SJSA1 (cell line): Measurements from ENCODE around the gene SUPT4H1. TPM values are rescaled to one million over a fixed set of nuclear protein-coding genes. Genes with fewer than 3 reads are reported as not detected.

Experiments used
- DNase-seq, 2 experiments: peaks; one replicate each; pipeline ENCODE4 v3.0.0-alpha.2; 2015 to 2020; ENCODE audit warnings: low spot score in 2 of 2, low read depth in 1 of 2
- H3K27ac ChIP-seq: fragments of 250-450 bp; sonication (Bioruptor Pico); 2 replicates; pipeline ENCODE4 v1.5.1; 2020; ENCODE audit warnings: mild to moderate bottlenecking, moderate library complexity
- H3K27me3 ChIP-seq: fragments of 250-450 bp; sonication (Bioruptor Pico); replicated peaks from 2 replicates; pipeline ENCODE4 v1.5.1; 2020; ENCODE audit warnings: mild to moderate bottlenecking, moderate library complexity
- H3K36me3 ChIP-seq: fragments of 250-450 bp; sonication (Bioruptor Pico); 2 replicates; pipeline ENCODE4 v1.5.1; 2020; ENCODE audit warnings: mild to moderate bottlenecking
- H3K4me1 ChIP-seq: fragments of 250-450 bp; sonication (Bioruptor Pico); replicated peaks from 2 replicates; pipeline ENCODE4 v1.6.1; 2021; ENCODE audit warnings: mild to moderate bottlenecking
- H3K4me3 ChIP-seq: fragments of 250-450 bp; sonication (Bioruptor Pico); 2 replicates; pipeline ENCODE4 v1.5.1; 2020; ENCODE audit warnings: mild to moderate bottlenecking
- H3K9me3 ChIP-seq: fragments of 250-450 bp; sonication (Bioruptor Pico); replicated peaks from 2 replicates; pipeline ENCODE4 v1.5.1; 2020; ENCODE audit warnings: mild to moderate bottlenecking
- total RNA-seq: library from RNA; depleted of rRNA; stranded (reverse); fragments of >200 nt; shearing (Covaris generic); gene quantifications from 2 replicates; pipeline ENCODE4 v1.2.3, GENCODE V29; 2014

SUPT4H1 gene
- total RNA-seq, 1 experiment from 2014 or later: 81.0 TPM

DNA sequence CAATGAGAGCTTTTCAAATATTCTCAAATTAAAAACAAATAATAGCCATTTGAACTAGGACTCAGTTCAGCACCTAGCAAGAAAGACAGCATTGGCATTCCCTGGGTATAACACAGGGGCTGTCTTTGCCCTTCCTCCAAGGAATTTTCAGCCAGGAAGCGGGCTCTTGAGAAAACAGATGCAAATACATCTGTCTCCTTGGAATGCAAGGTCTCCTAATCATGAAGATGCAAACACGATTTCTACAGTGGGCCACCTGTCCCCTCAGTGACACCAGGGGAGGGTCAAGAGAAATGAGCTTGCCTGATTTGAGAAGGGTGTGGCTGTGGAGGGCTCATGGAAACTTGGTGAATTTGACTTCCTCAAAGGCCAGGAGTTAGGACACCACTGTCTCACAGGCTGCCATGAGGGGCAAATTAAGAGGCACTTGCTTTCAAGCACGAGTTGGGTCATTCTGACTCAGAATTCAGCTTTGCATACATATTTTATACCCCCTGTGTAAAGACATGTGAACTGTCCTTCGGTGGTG, 24.5 kb upstream of the SUPT4H1 start:
- no peaks in the 10 kb centered on the region for H3K36me3 ChIP-seq
- H3K27ac ChIP-seq: no peak overlapping the region
- peaks cover 28% of the 10 kb centered on the region for H3K27me3 ChIP-seq
- DNase-seq: no peak
- H3K9me3 ChIP-seq: no peaks in the 10 kb centered on the region
- H3K4me1 ChIP-seq: no peaks in the 10 kb centered on the region
- no peak overlapping the region for H3K4me3 ChIP-seq

DNA sequence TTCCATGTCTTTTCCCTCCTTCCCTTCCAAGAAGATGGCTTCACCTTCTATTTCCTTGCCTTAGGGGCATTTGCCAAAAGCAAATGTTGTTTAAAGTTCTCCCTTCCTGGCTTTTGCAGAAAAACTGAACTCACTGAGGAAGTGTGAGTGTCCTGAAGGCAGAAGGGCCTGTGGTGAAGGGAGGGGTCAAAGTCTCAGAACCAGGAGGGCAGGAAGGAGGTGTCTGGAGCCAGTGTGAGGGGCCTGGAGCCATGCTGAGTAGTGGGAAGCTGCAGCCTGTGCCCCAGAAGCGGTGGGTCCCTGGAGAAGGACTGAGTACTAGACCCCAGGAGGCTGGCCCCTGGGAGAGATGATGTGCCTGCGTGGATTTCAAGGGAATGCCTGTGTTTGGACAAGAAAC, 23.8 kb upstream of the SUPT4H1 start:
- no peaks in the 10 kb centered on the region for H3K9me3 ChIP-seq
- no peaks in the 10 kb centered on the region for H3K4me1 ChIP-seq
- no peaks in the 10 kb centered on the region for H3K36me3 ChIP-seq
- peaks cover 27% of the 10 kb centered on the region for H3K27me3 ChIP-seq
- DNase-seq: no peak
- H3K27ac ChIP-seq: no peak overlapping the region
- no peak overlapping the region for H3K4me3 ChIP-seq

DNA sequence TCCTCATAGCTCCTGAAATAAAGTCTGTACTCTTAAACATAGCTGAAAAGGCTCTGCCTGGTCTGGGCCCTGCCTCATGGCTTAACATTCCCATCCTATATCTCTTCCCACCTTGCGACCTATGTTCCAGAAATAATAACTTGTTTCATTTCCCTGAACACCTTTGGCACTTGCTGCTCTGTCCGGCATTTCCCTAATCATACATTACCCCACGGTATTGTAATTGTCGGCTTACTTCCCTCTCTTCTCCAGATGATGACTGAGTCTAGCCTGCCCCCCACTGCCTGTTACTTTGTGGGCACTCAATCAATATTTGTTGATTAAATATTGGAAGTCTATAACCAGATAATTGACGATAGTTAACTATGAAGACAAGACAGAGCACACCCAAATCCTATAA, 23.3 kb upstream of the SUPT4H1 start:
- Histone ChIP-seq H3K4me3 (no peak overlapping the region), H3K4me1 (no peaks in the 10 kb centered on the region), H3K36me3 (no peaks in the 10 kb centered on the region), H3K27me3 (peaks cover 23% of the 10 kb centered on the region), H3K27ac (no peak overlapping the region), H3K9me3 (no peaks in the 10 kb centered on the region)
- DNase-seq: no peak

DNA sequence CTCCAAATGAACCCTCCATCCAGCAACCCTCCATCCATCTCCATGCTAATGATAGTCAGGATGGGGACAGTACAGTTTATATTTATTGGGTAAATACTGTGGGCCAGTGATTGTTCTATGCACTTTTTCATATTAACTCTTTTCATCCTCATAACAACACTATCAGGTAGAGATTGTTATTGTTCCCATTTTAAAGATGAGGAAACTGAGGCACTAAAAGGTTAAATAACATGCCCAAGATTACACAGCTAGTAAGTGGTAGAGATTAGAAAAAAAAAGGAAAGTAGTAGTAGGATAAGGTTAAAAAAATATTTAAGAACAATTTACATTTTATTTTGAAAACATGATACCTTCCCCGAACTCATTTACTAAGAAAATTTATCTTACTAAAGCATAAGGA, 21.9 kb upstream of the SUPT4H1 start:
- Histone ChIP-seq H3K27me3 (peaks cover 15% of the 10 kb centered on the region), H3K27ac (no peak overlapping the region), H3K9me3 (no peaks in the 10 kb centered on the region), H3K36me3 (no peaks in the 10 kb centered on the region), H3K4me1 (no peaks in the 10 kb centered on the region), H3K4me3 (no peak overlapping the region)
- DNase-seq: no peak

DNA sequence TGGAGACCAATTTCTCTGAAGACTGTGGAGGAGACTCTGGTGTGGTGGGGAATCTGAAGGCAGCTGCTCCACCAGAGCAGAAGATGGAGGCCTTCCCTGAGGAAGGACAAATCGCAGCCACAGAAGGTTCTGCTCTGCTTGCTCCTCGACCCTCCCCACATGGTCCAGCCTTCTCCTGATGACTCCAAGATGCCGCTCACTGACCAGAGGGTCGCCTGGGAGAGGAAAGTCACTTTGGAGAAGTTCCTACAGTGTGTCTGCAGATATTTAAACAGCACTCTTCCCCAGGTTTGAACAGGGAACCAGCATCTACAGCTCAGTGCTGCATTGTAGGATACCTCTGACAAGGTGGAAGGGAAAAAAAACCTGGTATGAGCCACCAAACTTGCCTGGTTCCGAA, 21.0 kb upstream of the SUPT4H1 start:
- no peak for DNase-seq
- Histone ChIP-seq H3K36me3 (no peaks in the 10 kb centered on the region), H3K27ac (no peak overlapping the region), H3K4me1 (no peaks in the 10 kb centered on the region), H3K9me3 (no peaks in the 10 kb centered on the region), H3K27me3 (peaks cover 20% of the 10 kb centered on the region), H3K4me3 (no peak overlapping the region)

DNA sequence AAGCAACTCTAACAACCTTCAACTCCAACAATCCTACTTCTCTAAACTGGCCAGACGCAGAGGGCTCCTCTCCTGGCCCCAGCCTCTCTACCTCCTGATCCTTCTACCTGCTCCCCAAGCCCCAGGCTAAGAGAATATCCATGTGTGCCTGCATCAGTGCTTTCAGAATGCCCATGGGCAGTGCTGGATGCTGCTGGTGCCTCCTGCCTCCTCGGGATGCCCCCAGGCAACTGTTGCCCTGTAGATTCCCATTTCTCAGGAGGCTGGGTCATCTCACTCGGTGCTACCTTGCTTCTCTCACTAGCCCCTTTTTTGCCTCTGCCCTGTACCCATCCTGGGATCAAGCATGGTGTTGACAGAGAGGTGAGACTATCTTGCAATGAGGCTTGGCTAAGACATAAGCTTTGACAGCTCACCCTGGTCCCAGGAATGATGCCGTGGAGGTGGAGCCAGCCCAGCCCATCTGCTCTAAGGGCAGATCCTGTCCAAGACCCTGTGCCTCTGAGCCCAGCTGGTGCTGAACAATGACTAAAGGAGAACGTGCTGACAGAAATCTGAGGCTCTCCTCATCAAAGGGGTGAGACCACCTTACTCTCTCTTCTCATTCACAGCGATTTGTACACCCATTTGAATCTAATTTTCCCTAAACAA, 19.4 kb upstream of the SUPT4H1 start:
- Histone ChIP-seq H3K27me3 (peaks cover 31% of the 10 kb centered on the region), H3K27ac (no peak overlapping the region), H3K9me3 (no peaks in the 10 kb centered on the region), H3K4me1 (no peaks in the 10 kb centered on the region), H3K4me3 (no peak overlapping the region), H3K36me3 (no peaks in the 10 kb centered on the region)
- DNase-seq: no peak

DNA sequence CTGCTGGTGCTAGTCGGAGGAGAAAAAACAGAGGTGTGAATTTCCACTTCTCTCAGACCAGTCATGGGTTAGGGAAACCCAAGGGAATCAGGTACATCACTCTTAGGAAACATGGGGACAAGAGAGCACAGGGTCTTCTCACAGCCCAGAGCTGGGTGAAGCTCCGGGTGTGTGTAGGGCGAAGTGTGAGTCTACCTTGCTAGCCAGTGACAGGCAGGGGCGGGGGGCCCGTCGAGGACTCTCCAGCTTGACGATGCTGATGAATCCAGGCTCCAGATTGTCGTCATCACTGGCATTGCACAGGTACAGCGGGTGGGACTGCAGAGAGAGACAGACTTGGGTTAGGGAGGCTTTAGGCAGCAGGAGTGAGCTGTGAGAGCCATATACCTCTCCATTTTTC, 18.7 kb upstream of the SUPT4H1 start:
- Histone ChIP-seq H3K4me3 (no peak overlapping the region), H3K27me3 (peaks cover 30% of the 10 kb centered on the region), H3K36me3 (no peaks in the 10 kb centered on the region), H3K27ac (no peak overlapping the region), H3K4me1 (no peaks in the 10 kb centered on the region), H3K9me3 (no peaks in the 10 kb centered on the region)
- DNase-seq: no peak

DNA sequence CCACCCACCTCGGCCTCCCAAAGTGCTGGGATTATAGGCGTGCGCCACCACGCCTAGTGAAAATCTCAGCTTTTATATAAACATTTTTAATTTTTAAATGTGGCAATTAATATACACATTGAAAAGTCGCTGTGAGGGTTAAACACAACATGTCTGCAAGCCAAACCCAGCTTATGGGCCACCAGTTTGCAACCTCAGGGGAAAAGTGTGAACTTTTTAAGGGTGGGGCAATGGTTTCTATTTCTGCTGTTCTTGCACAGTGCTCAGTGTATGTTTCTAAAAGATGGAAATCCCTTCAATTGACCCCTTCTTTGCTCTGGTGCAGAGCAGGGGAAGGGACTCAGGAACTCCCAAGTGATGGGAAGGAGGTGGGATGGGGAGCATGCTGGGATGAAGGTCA, 18.3 kb upstream of the SUPT4H1 start:
- DNase-seq: no peak

DNA sequence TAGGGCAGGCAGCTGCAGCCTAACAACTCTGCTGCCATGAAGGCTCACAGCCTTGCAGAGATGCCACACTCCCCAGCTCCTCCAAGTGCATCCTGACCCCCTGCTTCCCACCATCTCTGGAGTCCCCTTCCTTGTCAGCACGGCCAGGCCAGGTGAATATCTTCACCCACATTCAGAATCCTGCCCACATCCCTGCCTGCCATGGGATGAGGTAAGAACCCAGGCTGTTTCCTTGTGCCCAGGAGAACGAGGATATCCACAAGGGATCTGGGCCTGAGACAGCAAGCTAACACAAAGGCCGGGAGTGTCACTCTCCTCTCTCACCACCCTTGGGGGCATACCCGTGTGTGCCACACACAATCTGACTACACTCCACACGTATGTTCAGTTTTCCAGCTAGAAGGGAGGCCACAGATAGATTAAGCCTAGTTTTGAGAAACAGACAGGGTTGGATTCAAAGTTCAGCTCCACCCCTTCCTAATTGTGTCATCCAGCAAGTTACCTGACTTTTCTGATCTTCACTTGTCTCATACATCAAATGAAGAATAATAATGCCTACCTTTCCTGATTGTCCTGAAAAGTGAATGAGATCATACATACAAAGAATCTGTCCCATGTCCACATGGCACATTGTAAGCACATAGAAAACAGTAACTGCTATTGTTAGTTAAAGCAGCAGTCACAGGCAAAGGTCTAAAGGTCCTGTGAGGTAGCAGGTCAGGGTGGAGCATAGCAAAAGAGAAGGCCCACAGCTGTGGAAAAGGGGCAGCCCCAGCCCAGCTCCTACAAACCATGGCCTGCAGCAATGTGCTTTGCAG, 17.4 kb upstream of the SUPT4H1 start:
- DNase-seq: no peak
- Histone ChIP-seq H3K9me3 (no peaks in the 10 kb centered on the region), H3K4me3 (no peak overlapping the region), H3K36me3 (no peaks in the 10 kb centered on the region), H3K4me1 (no peaks in the 10 kb centered on the region), H3K27me3 (peaks cover 35% of the 10 kb centered on the region), H3K27ac (no peak overlapping the region)

More for the DNA sequence above, 18.3 kb upstream of the SUPT4H1 start:
- Histone ChIP-seq H3K4me3 (no peak overlapping the region), H3K4me1 (no peaks in the 10 kb centered on the region), H3K27ac (no peak overlapping the region), H3K27me3 (peaks cover 33% of the 10 kb centered on the region), H3K36me3 (no peaks in the 10 kb centered on the region), H3K9me3 (no peaks in the 10 kb centered on the region)

DNA sequence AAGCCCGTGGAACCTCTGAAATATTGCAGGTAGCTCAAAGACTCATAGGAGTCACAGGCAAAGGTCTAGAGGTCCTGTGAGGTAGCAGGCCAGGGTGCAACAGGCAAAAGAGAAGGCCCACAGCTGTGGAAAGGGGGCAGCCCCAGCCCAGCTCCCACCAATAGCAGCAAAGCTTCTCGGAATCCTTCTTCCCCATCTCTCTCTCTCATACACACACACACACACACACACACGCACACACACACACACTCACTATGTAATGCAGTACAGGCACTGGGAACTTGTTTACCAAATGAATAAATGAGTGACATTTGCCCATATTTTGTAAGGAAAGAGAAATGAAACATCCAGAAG, 16.8 kb upstream of the SUPT4H1 start:
- H3K9me3 ChIP-seq: no peaks in the 10 kb centered on the region
- H3K4me1 ChIP-seq: no peaks in the 10 kb centered on the region
- no peak overlapping the region for H3K4me3 ChIP-seq
- no peak for DNase-seq
- H3K27me3 ChIP-seq: peaks cover 41% of the 10 kb centered on the region
- H3K27ac ChIP-seq: no peak overlapping the region
- H3K36me3 ChIP-seq: no peaks in the 10 kb centered on the region

DNA sequence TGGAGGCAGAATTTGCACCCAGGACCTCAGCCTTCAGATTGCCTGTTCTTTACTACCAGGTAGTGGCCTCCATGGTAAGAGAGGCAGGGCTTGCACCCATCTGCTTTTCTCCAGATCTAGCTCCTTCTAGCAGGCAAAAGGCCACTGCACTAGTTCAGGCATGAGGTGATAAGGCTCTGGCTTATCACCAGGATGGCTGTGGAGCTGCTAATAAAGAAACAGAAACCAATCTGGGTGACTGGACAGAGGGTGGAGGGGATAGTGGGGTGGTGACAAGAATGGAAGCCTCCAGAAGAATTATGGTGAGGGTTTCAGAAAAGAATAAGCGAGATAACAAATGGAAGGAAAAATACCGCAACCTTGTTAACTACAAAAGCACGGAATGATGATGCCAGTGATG, 15.5 kb upstream of the SUPT4H1 start:
- Histone ChIP-seq H3K4me1 (no peaks in the 10 kb centered on the region), H3K9me3 (no peaks in the 10 kb centered on the region), H3K27ac (no peak overlapping the region), H3K36me3 (no peaks in the 10 kb centered on the region), H3K4me3 (no peak overlapping the region), H3K27me3 (peaks cover 51% of the 10 kb centered on the region)
- DNase-seq: no peak

DNA sequence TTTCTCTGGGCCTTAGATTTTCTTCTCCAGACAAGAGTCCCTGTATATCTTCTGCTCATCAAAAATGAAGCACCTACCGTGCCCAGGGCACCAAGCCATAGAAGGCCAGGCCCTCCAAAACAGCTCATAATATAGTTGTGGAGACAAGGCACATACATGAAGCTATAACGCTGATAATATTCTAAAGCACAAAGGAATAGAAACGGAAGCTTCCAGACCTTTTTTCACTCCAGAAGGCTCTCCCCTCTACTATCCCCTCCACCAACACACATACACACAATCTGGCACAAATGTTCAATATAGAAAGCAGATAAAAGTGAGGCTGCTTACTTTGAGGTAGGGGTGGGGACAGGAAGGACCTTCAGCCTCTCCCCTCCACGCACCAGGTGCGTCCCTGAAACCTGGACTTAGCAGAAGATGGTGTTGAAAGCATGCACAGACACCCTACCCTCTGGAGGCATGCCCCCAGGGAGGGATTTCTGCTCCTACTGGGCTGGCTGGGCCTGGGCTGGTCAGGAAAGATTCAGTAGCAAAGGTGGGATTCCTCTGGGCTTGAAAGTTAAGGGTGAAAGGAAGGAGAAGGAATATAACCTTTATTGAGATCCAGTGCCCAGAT, 14.1 kb upstream of the SUPT4H1 start:
- Histone ChIP-seq H3K4me3 (no peak overlapping the region), H3K36me3 (no peaks in the 10 kb centered on the region), H3K27me3 (peaks cover 56% of the 10 kb centered on the region), H3K9me3 (no peaks in the 10 kb centered on the region), H3K27ac (no peak overlapping the region), H3K4me1 (no peaks in the 10 kb centered on the region)
- no peak for DNase-seq

DNA sequence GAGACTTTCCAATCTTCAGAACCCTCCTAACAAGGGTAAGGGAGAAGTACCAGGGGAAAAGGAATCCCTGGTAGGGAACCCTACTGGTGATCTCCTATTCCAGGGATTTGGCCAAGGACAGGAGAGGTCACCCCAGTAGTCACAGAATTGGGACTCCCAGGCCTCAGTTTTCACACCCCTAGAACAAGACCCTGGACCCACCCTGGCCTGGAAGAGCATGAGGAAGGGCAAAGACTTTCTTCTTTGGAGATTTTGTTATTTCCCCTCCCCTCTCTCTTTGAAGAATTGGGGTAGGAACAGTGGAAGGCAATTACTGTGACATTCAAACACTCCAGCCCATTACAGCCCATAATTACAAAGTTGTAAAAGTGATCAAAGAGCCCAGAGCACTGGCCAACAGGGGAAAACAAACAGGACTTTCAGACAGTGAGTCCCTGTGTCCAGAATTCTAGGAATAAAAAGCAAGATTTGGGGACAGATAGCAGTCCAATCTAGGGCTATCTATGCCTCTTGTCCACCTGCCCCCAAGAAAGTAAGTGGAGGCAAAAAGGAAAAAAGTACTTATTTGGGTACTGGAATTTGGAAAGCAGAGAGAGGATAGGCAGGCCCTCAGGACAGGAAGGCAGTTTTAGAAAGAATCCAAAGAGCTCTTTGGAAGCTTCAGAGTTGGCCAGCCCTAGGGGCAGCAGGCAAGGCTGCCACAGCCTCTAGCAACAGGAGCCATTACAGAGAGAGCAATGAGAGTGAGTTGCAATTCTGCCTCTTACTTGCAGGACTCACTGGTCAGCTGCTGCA, 13.4 kb upstream of the SUPT4H1 start:
- peaks cover 55% of the 10 kb centered on the region for H3K27me3 ChIP-seq
- H3K4me1 ChIP-seq: no peaks in the 10 kb centered on the region
- H3K27ac ChIP-seq: no peak overlapping the region
- H3K4me3 ChIP-seq: no peak overlapping the region
- DNase-seq: no peak
- H3K36me3 ChIP-seq: no peaks in the 10 kb centered on the region
- H3K9me3 ChIP-seq: no peaks in the 10 kb centered on the region
